Astrocyte of the spinal cord (primary cell): Measurements from ENCODE around the gene ANKRD42.

Source experiments
- DNase-seq: peaks from one replicate; pipeline ENCODE4 v3.0.0; 2011; ENCODE audit warnings: low read depth, low spot score
- H3K4me3 ChIP-seq: 2 replicates; pipeline ENCODE4 v1.5.1; 2011; ENCODE audit warnings: low read depth, mild to moderate bottlenecking, low read length, moderate library complexity
- CTCF ChIP-seq: IDR thresholded peaks from 2 replicates; pipeline ENCODE4 v1.5.1; 2012; ENCODE audit warnings: low read depth, mild to moderate bottlenecking, low read length, inconsistent platforms
- in situ Hi-C: cut with HindIII; loops from 2 replicates; pipeline ENCODE4 v1.10.0; 2017; ENCODE audit warnings: low sequenced_read_pairs

Gene ANKRD42

GRCh38 chr11:83172551-83172950 is 21.0 kb upstream of the ANKRD42 start:
- H3K4me3 ChIP-seq = no peak overlapping the region
- TF ChIP-seq CTCF = no peak
- DNase-seq = no peak
- in situ Hi-C loops = no loop called here

- TF ChIP-seq CTCF = no peak
- in situ Hi-C loops = no loop called here
- no peak for DNase-seq
- no peak overlapping the region for H3K4me3 ChIP-seq
Measured at GRCh38 chr11:83174008-83174407, 19.5 kb upstream of the ANKRD42 start.

GRCh38 chr11:83175815-83176214 is 17.7 kb upstream of the ANKRD42 start:
- in situ Hi-C loops = no loop called here
- TF ChIP-seq CTCF = no peak
- H3K4me3 ChIP-seq = no peak overlapping the region
- DNase-seq = no peak

- in situ Hi-C loops = no loop called here
- no peak for TF ChIP-seq CTCF
Measured at GRCh38 chr11:83181815-83182214, 11.7 kb upstream of the ANKRD42 start.

GRCh38 chr11:83185767-83186166 is 7.7 kb upstream of the ANKRD42 start:
- DNase-seq = no peak
- in situ Hi-C loops = no loop called here
- no peak for TF ChIP-seq CTCF
- H3K4me3 ChIP-seq = no peak overlapping the region

More at GRCh38 chr11:83181815-83182214, 11.7 kb upstream of the ANKRD42 start:
- no peak for DNase-seq
- H3K4me3 ChIP-seq = no peak overlapping the region

GRCh38 chr11:83187465-83187864 is 6.0 kb upstream of the ANKRD42 start:
- in situ Hi-C loops = no loop called here
- no peak overlapping the region for H3K4me3 ChIP-seq
- DNase-seq = no peak
- no peak for TF ChIP-seq CTCF

GRCh38 chr11:83191491-83191890 is 2.0 kb upstream of the ANKRD42 start:
- H3K4me3 ChIP-seq = no peak overlapping the region
- in situ Hi-C loops = no loop called here
- TF ChIP-seq CTCF = no peak
- no peak for DNase-seq
